ENCODE data around the gene DLL4.

Gene DLL4

DNA sequence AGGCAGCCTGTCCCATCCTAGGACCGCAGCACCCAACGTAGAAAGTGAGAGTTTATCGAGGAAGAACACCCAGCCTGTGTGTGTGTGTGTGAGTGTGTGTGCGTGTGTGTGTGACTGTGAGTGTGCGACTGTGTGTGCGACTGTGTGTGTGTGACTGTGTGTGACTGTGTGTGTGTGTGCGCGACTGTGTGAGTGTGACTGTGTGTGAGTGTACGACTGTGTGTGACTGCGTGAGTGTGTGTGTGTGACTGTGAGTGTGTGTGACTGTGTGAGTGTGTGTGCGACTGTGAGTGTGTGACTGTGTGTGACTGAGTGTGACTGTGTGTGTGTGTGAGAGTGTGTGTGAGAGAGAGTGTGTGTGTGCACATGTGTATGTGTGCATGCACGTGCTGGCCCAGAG is 15.1 kb upstream of the DLL4 start:
- in situ Hi-C loops (cut with MboI; ENCODE audit: low sequenced_read_pairs), result no loop called here

DNA sequence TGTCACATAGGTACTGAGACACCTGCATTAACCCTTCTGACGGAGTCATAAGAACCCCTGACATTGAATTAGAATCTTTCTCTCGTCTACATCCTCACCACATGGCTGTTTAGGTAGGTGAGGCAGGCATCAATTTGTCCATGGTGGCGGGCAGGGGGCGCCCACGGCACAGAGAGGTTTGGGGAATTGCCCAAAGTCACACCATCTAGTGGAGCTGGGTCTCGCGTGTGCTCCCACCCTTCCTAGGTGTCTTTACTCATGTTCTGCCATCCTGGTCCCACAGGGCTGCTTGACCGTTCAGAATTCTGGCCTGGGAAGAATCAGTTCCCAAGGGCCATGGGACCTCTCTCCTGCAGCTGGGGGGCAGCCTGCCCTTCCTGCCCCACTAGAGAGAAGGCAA is 14.7 kb upstream of the DLL4 start:
- DNase-seq (ENCODE audit: low spot score in 2 of 2), result peak; percentile 12 to 39

More for the DNA sequence above, 15.1 kb upstream of the DLL4 start:
- no peaks in the 10 kb centered on the region for H3K4me1 ChIP-seq
- H3K9me3 ChIP-seq, result no peaks in the 10 kb centered on the region
- H3K27me3 ChIP-seq (ENCODE audit: low read depth), result no peaks in the 10 kb centered on the region
- no peak for DNase-seq (ENCODE audit: low spot score in 2 of 2)
- H3K36me3 ChIP-seq (replicated peaks), result no peaks in the 10 kb centered on the region
- no peak overlapping the region for H3K4me3 ChIP-seq

DNA sequence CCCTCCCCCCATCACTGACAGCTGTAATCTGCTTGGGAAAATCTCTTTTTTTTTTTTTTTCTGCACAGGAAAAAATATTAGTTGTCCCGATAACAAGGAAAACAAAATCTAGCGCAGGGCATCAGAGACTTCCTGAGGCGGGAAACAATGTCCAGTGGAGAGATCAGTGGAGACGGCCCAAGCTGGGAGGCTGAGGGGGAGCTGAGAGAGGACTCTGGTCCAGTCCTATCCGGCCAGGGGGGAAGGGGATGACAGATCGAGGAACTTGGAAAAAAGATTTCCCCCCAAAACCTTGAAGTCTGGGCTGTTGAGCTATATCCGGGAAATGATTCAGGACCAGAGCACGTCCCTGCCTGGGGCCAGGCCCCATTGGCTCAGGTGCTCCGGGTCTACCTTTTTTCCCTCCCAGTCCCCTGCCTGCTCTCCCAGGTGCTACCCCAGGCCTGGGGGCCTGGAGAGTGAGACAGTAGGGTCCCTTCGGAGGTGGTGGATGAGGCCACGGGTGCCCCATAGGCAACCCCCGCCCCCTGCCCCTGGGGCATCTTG is 14.0 kb upstream of the DLL4 start:
- in situ Hi-C loops (cut with MboI; ENCODE audit: low sequenced_read_pairs), result no loop called here
- Histone ChIP-seq H3K36me3 (replicated peaks) (no peaks in the 10 kb centered on the region), H3K4me1 (no peaks in the 10 kb centered on the region), H3K4me3 (no peak overlapping the region), H3K9me3 (no peaks in the 10 kb centered on the region), H3K27me3 (ENCODE audit: low read depth) (no peaks in the 10 kb centered on the region)
- no peak for DNase-seq (ENCODE audit: low spot score in 2 of 2)

More for the DNA sequence above, 14.7 kb upstream of the DLL4 start:
- Histone ChIP-seq H3K4me3 (no peak overlapping the region), H3K9me3 (no peaks in the 10 kb centered on the region), H3K36me3 (replicated peaks) (no peaks in the 10 kb centered on the region), H3K27me3 (ENCODE audit: low read depth) (no peaks in the 10 kb centered on the region), H3K4me1 (no peaks in the 10 kb centered on the region)
- in situ Hi-C loops (cut with MboI; ENCODE audit: low sequenced_read_pairs), result no loop called here

DNA sequence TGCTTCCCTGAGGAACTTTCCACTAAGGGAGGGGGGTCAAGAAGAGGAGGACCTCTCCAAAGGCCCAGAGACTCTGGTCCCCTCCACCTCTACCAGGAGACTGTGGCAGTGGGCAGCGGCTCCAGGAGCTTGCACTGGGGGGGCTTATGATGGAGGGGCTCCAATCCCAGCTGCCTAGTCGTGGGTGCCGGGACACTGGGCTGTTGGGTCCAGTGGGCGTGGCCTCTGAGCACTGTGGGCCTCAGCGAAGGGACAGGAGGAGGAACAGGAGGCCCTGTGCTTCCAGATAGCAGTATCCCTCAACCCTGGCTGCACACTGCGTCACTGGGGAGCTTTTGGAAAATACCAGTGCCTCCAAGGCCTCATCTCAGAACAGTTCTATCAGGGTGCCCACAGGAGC is 13.5 kb upstream of the DLL4 start:
- Histone ChIP-seq H3K9me3 (no peaks in the 10 kb centered on the region), H3K36me3 (replicated peaks) (no peaks in the 10 kb centered on the region), H3K4me3 (no peak overlapping the region), H3K4me1 (no peaks in the 10 kb centered on the region), H3K27me3 (ENCODE audit: low read depth) (no peaks in the 10 kb centered on the region)
- in situ Hi-C loops (cut with MboI; ENCODE audit: low sequenced_read_pairs), result no loop called here
- no peak for DNase-seq (ENCODE audit: low spot score in 2 of 2)

DNA sequence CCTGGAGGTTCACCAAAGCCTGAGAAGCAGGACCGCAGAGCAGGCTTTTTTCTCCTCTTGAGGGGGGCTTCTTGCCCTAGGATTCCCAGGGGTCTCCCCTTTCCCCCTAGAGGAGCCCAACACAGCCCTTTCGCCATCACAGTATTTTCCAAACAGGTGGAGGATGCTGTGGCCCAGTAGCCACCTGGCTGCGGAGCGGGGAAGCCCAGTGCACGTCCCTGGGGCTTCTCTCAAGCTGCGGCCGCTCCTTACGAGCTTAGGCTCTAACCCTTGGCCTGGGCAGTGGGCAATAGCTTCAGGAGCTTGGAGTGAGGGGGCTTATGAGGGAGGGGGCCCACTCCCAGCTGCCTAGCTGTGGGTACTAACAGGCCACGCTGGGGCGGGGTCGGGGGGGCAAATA is 11.6 kb upstream of the DLL4 start:
- Histone ChIP-seq H3K4me1 (no peaks in the 10 kb centered on the region), H3K36me3 (replicated peaks) (no peaks in the 10 kb centered on the region), H3K9me3 (no peaks in the 10 kb centered on the region), H3K4me3 (no peak overlapping the region), H3K27me3 (ENCODE audit: low read depth) (no peaks in the 10 kb centered on the region)
- in situ Hi-C loops (cut with MboI; ENCODE audit: low sequenced_read_pairs), result no loop called here
- no peak for DNase-seq (ENCODE audit: low spot score in 2 of 2)

DNA sequence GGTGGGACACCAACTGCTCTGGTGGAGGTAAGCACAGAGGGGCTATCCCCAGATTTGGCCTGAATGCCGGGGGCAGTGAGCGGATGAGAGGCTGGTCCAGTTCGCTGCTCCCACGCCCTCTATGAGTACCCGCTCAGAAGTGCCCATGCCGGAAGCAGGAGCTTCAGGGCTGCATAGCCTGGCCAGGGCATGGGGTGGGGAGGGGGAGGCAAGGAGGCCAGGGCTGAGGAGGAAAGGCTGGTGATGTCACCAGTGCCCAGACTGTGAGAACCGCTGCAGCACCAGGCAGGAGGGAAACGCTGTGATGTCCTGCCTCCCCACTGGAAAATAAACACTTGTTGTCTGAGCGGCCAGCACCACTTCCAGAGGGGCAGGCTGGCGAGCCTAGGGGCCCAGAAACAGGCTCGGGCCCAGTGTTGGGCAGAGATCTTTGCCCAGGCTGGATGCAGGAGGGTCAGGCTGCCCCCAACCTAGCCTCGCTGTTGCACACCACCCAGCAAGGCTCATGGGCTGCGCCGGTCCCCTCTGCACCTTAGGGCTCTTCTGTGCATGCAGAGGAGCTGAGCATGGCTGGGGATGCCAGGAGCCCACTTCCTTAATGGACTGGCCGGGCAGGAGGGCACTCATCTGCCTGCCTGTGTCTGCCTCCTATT is 10.9 kb upstream of the DLL4 start:
- Histone ChIP-seq H3K4me1 (no peaks in the 10 kb centered on the region), H3K4me3 (no peak overlapping the region), H3K9me3 (no peaks in the 10 kb centered on the region), H3K27me3 (ENCODE audit: low read depth) (no peaks in the 10 kb centered on the region), H3K36me3 (replicated peaks) (no peaks in the 10 kb centered on the region)
- in situ Hi-C loops (cut with MboI; ENCODE audit: low sequenced_read_pairs), result no loop called here
- no peak for DNase-seq (ENCODE audit: low spot score in 2 of 2)

DNA sequence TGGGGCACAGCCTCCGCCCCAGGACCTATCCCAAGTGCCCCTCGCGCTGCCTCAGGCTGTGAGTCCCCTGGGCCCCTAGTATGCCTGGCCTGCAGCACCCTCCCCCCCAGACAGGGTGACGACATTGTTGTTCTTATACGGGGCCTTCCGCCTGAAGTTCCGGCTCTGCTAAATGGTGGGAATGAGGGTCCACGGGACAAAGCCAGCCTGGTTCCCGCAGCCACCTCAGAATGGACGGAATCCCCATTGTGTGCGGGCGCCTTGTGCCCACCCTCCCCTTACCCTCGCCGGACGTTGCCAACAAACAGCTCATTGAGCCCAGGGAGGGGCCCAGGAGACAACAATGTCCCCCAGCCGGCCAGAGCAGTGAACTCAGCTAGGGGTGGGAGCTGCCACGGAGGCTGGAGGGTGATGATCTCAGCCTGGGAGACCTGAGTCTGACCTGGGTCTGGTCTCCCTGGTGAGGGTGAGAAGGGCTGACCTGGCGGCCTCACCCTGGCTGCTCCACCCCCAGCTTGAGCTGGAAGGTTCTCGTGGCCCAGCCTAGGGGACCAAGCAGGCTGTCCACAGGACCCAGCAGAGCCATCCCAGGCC is 10.2 kb upstream of the DLL4 start:
- in situ Hi-C loops (cut with MboI; ENCODE audit: low sequenced_read_pairs), result no loop called here
- Histone ChIP-seq H3K4me1 (no peaks in the 10 kb centered on the region), H3K36me3 (replicated peaks) (no peaks in the 10 kb centered on the region), H3K27me3 (ENCODE audit: low read depth) (no peaks in the 10 kb centered on the region), H3K4me3 (no peak overlapping the region), H3K9me3 (no peaks in the 10 kb centered on the region)
- DNase-seq (ENCODE audit: low spot score in 2 of 2), result no peak

DNA sequence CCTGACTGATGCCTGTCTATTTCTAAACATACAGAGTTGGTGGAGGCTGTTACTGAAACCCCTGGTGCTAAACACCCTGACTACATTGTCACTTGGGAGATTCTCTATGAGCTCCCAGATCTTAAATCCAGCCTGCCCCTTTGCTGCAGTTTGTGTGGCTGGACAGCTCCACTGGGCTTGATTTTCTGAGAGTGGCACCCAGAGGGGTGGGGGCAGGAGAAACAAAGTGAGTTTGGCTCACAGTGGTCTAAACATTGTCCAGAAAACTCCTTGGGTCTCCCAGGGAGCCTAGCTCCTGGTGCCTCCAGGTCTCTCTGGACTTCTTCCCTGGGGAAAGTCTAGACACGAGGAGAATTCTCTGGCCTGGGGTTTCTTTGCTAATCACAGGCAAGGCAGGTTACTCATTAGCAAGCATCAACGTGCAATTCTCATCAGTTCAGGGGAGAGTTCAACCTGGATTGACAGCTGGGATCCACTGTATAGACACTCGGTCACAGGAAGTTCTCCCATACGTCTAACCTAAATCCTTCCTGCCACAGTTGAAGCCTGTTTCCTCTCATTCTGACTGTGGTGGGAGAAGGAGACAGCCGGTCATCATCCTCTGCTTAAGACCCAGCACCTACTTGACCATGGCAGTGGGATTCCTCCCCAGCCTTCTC is 7.1 kb upstream of the DLL4 start:
- Histone ChIP-seq H3K27me3 (ENCODE audit: low read depth) (no peaks in the 10 kb centered on the region), H3K36me3 (replicated peaks) (no peaks in the 10 kb centered on the region), H3K4me3 (no peak overlapping the region), H3K4me1 (no peaks in the 10 kb centered on the region), H3K9me3 (no peaks in the 10 kb centered on the region)
- in situ Hi-C loops (cut with MboI; ENCODE audit: low sequenced_read_pairs), result no loop called here
- no peak for DNase-seq (ENCODE audit: low spot score in 2 of 2)

DNA sequence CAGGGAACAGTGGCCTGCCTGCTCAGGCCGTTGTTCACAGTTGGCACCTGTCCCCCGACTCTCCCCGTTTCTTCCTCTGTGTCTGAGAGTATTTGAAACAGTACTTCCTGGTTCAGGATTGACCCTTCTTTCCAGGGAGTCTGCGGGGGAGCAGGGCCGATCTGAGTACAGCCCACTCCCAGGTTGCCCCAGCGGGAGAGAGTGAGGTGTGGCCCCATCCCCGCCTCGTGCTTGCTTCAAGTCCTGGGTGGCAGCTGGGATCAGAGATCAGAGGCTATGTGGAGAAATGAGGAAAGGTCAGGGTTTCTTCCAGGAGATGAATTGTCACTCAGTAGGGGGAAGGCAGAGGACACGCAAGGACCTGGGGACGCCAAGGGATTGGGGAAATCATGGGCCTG is 6.5 kb upstream of the DLL4 start:
- Histone ChIP-seq H3K36me3 (replicated peaks) (no peaks in the 10 kb centered on the region), H3K9me3 (no peaks in the 10 kb centered on the region), H3K4me3 (no peak overlapping the region), H3K4me1 (no peaks in the 10 kb centered on the region), H3K27me3 (ENCODE audit: low read depth) (no peaks in the 10 kb centered on the region)
- DNase-seq (ENCODE audit: low spot score in 2 of 2), result no peak
- in situ Hi-C loops (cut with MboI; ENCODE audit: low sequenced_read_pairs), result no loop called here

DNA sequence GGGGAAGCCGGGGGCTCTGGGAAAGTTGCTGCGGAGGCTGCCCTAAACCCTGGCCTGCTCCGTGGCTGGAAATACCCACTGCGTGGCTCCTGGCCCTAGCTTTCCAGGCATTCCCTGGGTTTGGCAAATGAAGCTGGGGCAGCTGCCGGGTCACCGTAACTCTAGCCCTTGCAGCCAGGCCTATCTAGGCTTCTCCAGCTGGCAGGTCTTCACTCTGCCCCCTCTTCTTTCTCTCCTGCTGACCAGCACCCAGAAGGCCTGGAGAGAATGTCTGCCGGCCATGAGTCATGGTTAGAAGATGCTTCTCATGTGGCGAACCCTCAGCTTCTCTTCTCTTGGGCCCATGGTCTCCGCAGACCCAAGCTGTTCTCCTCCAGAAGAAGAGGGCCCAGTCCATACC is 5.6 kb upstream of the DLL4 start:
- Histone ChIP-seq H3K27me3 (ENCODE audit: low read depth) (no peaks in the 10 kb centered on the region), H3K9me3 (no peaks in the 10 kb centered on the region), H3K4me1 (peaks cover under 1% of the 10 kb centered on the region; the same call in 1 of the 2 replicates), H3K4me3 (no peak overlapping the region), H3K36me3 (replicated peaks) (no peaks in the 10 kb centered on the region)
- DNase-seq (ENCODE audit: low spot score in 2 of 2), result no peak
- in situ Hi-C loops (cut with MboI; ENCODE audit: low sequenced_read_pairs), result no loop called here

DNA sequence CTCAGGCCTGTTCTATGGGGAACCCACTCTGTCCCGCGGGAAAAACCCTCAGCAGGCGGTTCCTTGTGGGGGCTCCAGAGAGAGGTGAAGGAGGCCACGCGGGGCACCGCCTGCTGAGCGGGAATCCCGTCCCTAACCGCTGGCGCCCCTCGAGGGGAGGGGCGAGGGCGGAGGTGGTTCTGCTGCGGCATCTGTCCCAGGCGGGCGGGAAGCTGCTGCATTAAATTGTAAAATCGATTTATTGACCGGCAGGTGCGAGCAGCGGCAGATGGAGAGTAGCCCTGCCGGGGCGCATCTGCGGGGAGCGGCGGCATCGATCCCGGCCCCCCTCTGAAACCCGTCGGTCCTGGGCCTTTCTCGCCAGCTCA is 3.7 kb upstream of the DLL4 start:
- Histone ChIP-seq H3K27me3 (ENCODE audit: low read depth) (no peaks in the 10 kb centered on the region; the same call in none of the 2 replicates), H3K9me3 (no peaks in the 10 kb centered on the region), H3K36me3 (replicated peaks) (no peaks in the 10 kb centered on the region), H3K4me3 (no peak overlapping the region), H3K4me1 (peaks cover 2% of the 10 kb centered on the region; the same call in 1 of the 2 replicates)
- in situ Hi-C loops (cut with MboI; ENCODE audit: low sequenced_read_pairs), result no loop called here
- DNase-seq (ENCODE audit: low spot score in 2 of 2), result no peak

DNA sequence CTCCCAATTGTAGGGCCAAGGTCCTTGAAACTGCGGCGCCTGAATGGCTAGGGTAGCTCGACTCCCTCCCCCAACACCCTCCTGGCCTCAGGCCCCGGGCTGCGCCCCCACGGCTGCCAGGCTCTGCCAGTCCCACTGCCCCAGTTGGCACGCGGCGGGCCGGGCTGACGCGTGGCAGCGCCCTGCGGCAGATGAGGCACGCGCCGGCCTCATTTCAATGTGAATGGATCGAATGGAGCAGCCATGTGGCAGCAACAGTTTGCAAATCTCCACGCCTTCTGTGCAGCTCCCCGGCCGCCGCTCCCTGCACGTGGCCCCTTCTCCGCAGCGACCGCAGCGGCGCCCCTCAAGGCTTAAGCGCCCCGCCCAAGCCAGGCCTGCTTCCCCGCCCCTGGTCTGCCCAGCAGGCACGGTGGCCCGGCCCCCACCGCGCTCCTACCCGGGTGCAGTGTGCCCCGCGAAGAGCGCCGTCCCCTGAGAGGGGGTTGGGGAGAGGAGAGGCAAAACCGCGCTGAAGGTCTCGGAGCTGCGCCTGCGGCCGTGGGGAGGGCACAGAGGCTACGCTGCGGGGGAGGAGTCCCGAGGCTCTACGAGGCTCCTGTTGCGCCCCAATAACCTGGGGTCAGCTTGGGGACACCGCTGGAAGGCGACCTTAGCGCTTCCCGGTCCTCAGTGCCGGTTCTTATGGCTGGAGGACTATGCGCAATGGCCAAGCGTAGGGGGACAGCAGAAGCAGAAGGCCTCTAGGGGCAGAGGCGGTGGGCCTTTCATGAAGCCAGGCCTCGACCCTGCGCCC is 3.1 kb upstream of the DLL4 start:
- no peak for DNase-seq (ENCODE audit: low spot score in 2 of 2)
- in situ Hi-C loops (cut with MboI; ENCODE audit: low sequenced_read_pairs), result no loop called here
- H3K4me1 ChIP-seq, result peaks cover 7% of the 10 kb centered on the region
- no peaks in the 10 kb centered on the region for H3K36me3 ChIP-seq (replicated peaks)
- no peaks in the 10 kb centered on the region for H3K9me3 ChIP-seq
- H3K27me3 ChIP-seq (ENCODE audit: low read depth), result no peaks in the 10 kb centered on the region; the same call in none of the 2 replicates
- H3K4me3 ChIP-seq, result no peak overlapping the region

DNA sequence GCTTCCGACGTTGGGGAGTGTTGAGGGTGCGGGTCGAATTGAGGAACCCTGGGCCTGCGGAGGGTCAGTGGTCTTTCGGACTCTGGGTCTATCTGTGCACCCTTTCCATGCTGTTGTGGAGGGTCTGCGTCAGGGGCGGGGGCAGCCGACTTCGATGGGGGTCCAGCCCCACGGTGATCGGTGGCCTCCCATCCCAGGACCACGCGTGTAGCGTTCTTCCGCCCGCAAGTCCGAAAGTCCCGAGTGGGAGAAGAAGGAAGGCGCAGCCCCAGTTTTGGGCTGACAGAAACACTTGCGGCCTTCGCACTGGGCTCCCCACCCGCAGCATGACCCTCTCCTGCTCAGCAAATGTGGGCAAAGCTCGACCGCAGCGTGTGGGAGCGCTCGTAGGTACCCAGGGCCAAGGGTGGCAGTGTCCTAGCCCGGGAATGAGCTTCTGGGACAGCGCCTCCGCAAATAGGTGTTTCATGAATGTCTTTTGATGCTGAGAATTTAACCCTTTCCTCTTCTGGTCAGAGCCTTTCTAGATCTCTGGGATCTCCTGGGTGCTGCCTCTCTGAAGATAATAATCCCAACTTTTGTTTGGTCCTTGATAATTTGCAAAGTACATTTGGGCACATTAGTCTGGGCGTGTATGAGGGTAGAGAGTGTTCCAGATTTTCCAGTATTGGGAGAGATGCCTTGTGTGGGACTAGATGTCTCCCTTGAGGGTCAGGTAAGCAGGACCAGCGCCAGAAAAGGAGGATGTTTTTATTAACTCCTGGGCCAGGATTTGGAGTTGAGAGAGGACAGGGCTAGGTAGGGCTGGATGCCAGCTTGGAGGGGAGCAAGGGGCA is 2.3 kb upstream of the DLL4 start:
- Histone ChIP-seq H3K36me3 (replicated peaks) (no peaks in the 10 kb centered on the region), H3K27me3 (ENCODE audit: low read depth) (no peaks in the 10 kb centered on the region; the same call in none of the 2 replicates), H3K4me1 (peaks cover 7% of the 10 kb centered on the region), H3K9me3 (no peaks in the 10 kb centered on the region), H3K4me3 (no peak overlapping the region)
- no peak for DNase-seq (ENCODE audit: low spot score in 2 of 2)
- in situ Hi-C loops (cut with MboI; ENCODE audit: low sequenced_read_pairs), result no loop called here

All from HAP-1 (cell line).